DOHH2 (cell line): Measurements from ENCODE around the gene TRIM14.
A peak's percentile ranks its signal among the peaks of the same experiment; 100 is the strongest.

ENCODE experiments used
- H3F3A ChIP-seq: fragments of 200-600 bp; sonication (generic), shearing (Covaris generic); 2 replicates; pipeline ENCODE4 v1.6.0; 2016; ENCODE audit warnings: antibody characterized with exemption, mild to moderate bottlenecking; ENCODE audit not compliant: control insufficient read depth, insufficient read depth
- H3K27ac ChIP-seq: fragments of 200-600 bp; sonication (generic); 2 replicates; pipeline ENCODE4 v1.5.1; 2014; ENCODE audit warnings: low read depth, mild to moderate bottlenecking, low read length, moderate library complexity
- H3K27me3 ChIP-seq: fragments of 200-600 bp; sonication (generic); 2 replicates; pipeline ENCODE4 v1.6.1; 2014; ENCODE audit warnings: mild to moderate bottlenecking, low read length, mixed read lengths; ENCODE audit not compliant: control insufficient read depth
- H3K36me3 ChIP-seq: fragments of 200-600 bp; sonication (generic); 2 replicates; pipeline ENCODE4 v1.6.1; 2014; ENCODE audit warnings: mild to moderate bottlenecking, low read length, moderate library complexity, mixed read lengths; ENCODE audit not compliant: control insufficient read depth
- H3K4me1 ChIP-seq: fragments of 200-600 bp; sonication (generic); 2 replicates; pipeline ENCODE4 v1.6.1; 2014; ENCODE audit warnings: mild to moderate bottlenecking, low read length, mixed read lengths; ENCODE audit not compliant: control insufficient read depth
- H3K4me2 ChIP-seq: fragments of 200-600 bp; sonication (generic); 2 replicates; pipeline ENCODE4 v1.6.0; 2014; ENCODE audit warnings: mild to moderate bottlenecking, low read length, moderate library complexity
- H3K4me3 ChIP-seq: fragments of 200-600 bp; sonication (generic); 2 replicates; pipeline ENCODE4 v1.5.1; 2014; ENCODE audit warnings: mild to moderate bottlenecking, low read length, mixed read lengths
- H3K79me2 ChIP-seq: fragments of 200-600 bp; sonication (generic); 2 replicates; pipeline ENCODE4 v1.6.1; 2014; ENCODE audit warnings: mild to moderate bottlenecking, low read length, mixed read lengths; ENCODE audit not compliant: control insufficient read depth
- H3K9me2 ChIP-seq: fragments of 200-600 bp; sonication (generic); replicated peaks from 2 replicates; pipeline ENCODE4 v1.6.1; 2014; ENCODE audit warnings: mild to moderate bottlenecking, low read length, mixed read lengths; ENCODE audit not compliant: control insufficient read depth
- H3K9me3 ChIP-seq: fragments of 200-600 bp; sonication (generic); 2 replicates; pipeline ENCODE4 v1.6.1; 2014; ENCODE audit warnings: antibody characterized with exemption, low read length, mixed read lengths; ENCODE audit not compliant: control insufficient read depth, insufficient read depth
- H4K20me1 ChIP-seq: fragments of 200-600 bp; sonication (generic); 2 replicates; pipeline ENCODE4 v1.6.0; 2014; ENCODE audit warnings: low read depth, mild to moderate bottlenecking, antibody characterized with exemption, low read length, moderate library complexity; ENCODE audit not compliant: control insufficient read depth, insufficient read depth
- EZH2phosphoT487 ChIP-seq: fragments of 200-600 bp; sonication (generic); IDR thresholded peaks from 2 replicates; pipeline ENCODE4 v1.6.1; 2017; ENCODE audit warnings: borderline replicate concordance, mild to moderate bottlenecking, antibody characterized with exemption, low read length, moderate library complexity, mixed read lengths
- TF ChIP-seq, protein P1 (sequence below): fragments of 200-600 bp; sonication (generic); IDR thresholded peaks from one replicate; pipeline ENCODE4 v1.5.1; 2014; ENCODE audit warnings: antibody characterized with exemption, mild to moderate bottlenecking, low read depth, low read length; ENCODE audit not compliant: poor library complexity, severe bottlenecking

Gene TRIM14

DNA sequence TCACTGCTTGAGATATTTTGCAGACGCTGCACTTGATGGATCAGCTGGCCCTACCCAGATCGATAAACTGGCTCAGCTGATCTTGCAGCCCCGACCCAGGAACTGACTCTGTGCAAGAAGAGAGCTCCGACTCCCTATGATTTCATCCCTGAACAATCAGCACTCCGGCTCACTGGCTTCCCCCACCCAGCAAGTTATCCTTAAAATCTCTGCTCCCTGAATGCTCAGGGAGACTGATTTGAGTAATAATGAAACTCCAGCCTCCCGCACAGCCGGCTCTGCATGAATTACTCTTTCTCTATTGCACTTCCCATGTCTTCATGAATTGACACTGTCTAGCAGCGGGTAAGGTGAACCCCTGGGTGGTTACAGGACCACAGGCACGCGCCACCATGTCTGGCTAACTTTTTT is 79.4 kb downstream of the TRIM14 start:
- no peaks in the 10 kb centered on the region for H3K27me3 ChIP-seq
- TF ChIP-seq, protein P1, sequence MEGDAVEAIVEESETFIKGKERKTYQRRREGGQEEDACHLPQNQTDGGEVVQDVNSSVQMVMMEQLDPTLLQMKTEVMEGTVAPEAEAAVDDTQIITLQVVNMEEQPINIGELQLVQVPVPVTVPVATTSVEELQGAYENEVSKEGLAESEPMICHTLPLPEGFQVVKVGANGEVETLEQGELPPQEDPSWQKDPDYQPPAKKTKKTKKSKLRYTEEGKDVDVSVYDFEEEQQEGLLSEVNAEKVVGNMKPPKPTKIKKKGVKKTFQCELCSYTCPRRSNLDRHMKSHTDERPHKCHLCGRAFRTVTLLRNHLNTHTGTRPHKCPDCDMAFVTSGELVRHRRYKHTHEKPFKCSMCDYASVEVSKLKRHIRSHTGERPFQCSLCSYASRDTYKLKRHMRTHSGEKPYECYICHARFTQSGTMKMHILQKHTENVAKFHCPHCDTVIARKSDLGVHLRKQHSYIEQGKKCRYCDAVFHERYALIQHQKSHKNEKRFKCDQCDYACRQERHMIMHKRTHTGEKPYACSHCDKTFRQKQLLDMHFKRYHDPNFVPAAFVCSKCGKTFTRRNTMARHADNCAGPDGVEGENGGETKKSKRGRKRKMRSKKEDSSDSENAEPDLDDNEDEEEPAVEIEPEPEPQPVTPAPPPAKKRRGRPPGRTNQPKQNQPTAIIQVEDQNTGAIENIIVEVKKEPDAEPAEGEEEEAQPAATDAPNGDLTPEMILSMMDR: no peak
- TF ChIP-seq EZH2phosphoT487: no peak
- H4K20me1 ChIP-seq: no peaks in the 10 kb centered on the region
- H3K9me2 ChIP-seq: no peaks in the 10 kb centered on the region
- H3K4me3 ChIP-seq: peak overlapping the region; percentile 74
- H3K79me2 ChIP-seq: peaks cover 2% of the 10 kb centered on the region
- H3F3A ChIP-seq: peaks cover 46% of the 10 kb centered on the region
- peak overlapping the region; percentile 73 for H3K4me2 ChIP-seq
- H3K27ac ChIP-seq: peak overlapping the region; percentile 97
- H3K36me3 ChIP-seq: no peaks in the 10 kb centered on the region
- peaks cover 100% of the 10 kb centered on the region for H3K4me1 ChIP-seq
- peaks cover 4% of the 10 kb centered on the region; the same call in 1 of the 2 replicates for H3K9me3 ChIP-seq

DNA sequence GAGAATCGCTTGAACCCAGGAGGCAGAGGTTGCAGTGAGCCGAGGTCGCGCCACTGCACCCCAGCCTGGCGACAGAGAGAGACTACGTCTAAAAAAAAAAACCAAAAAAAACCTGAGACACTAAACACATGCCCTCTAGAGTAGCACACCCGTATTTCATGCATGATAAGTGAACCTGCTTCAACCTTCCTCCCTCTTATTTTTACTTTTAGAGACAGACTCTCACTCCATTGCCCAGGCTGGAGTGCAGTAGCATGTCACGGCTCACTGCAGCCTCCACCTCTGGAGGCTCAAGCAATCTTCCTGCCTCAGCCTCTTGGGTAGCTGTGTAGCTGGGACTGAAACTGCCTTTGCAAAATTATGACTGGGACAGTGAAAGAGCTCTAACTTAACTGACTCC is 80.1 kb downstream of the TRIM14 start:
- Histone ChIP-seq H3K79me2 (no peaks in the 10 kb centered on the region), H3K9me2 (no peaks in the 10 kb centered on the region), H3K4me1 (peaks cover 100% of the 10 kb centered on the region), H3K27ac (peak overlapping the region; percentile 97), H3K9me3 (peaks cover 2% of the 10 kb centered on the region; the same call in 1 of the 2 replicates), H3K36me3 (no peaks in the 10 kb centered on the region), H3K4me3 (peak overlapping the region; percentile 74), H3K27me3 (no peaks in the 10 kb centered on the region), H3K4me2 (peak overlapping the region; percentile 73), H4K20me1 (no peaks in the 10 kb centered on the region), H3F3A (peaks cover 43% of the 10 kb centered on the region)
- no peak for TF ChIP-seq EZH2phosphoT487
- TF ChIP-seq, protein P1: peak; percentile 30

GRCh38 chr9:98037357-98037756 is 81.7 kb downstream of the TRIM14 start:
- TF ChIP-seq, protein P1: no peak
- no peak for TF ChIP-seq EZH2phosphoT487
- Histone ChIP-seq H3K36me3 (no peaks in the 10 kb centered on the region), H3K4me3 (no peak overlapping the region), H3K4me2 (peak overlapping the region; percentile 10; the same call in 1 of the 2 replicates), H3K27me3 (no peaks in the 10 kb centered on the region), H3K9me2 (no peaks in the 10 kb centered on the region), H3K4me1 (peaks cover 100% of the 10 kb centered on the region), H3F3A (peaks cover 37% of the 10 kb centered on the region), H3K9me3 (no peaks in the 10 kb centered on the region), H3K27ac (peak overlapping the region; percentile 32; the same call in 1 of the 2 replicates), H3K79me2 (no peaks in the 10 kb centered on the region), H4K20me1 (no peaks in the 10 kb centered on the region)
